A549 (cell line): ENCODE results near the gene KMO.

Experiments used
- CBX8 ChIP-seq: fragments of 200-600 bp; sonication (generic); IDR thresholded peaks from 2 replicates; pipeline ENCODE4 v1.6.1; 2016
- CEBPB ChIP-seq, 2 experiments: fragments of >200 bp in 1 of 2; sonication (Bioruptor Twin) in 1 of 2; formaldehyde crosslinking in 1 of 2; IDR thresholded peaks; 2 replicates each; pipeline ENCODE4 v1.6.1; 2012 to 2016
- CHD2 ChIP-seq: fragments of 150-350 bp; IDR thresholded peaks from 2 replicates; pipeline ENCODE4 v1.6.1; 2014; ENCODE audit warnings: low read length; ENCODE audit not compliant: partially characterized antibody
- CTCF ChIP-seq: fragments of >200 bp; sonication (Bioruptor Twin); formaldehyde crosslinking; IDR thresholded peaks from 3 replicates; pipeline ENCODE4 v1.5.1; 2016
- HDAC2 ChIP-seq: fragments of 200-600 bp; sonication (generic); IDR thresholded peaks from 2 replicates; pipeline ENCODE4 v1.6.1; 2016
- MAX ChIP-seq: IDR thresholded peaks from 2 replicates; pipeline ENCODE4 v1.6.1; 2012
- NR3C1 ChIP-seq: fragments of >200 bp; sonication (Bioruptor Twin); formaldehyde crosslinking; IDR thresholded peaks from 3 replicates; pipeline ENCODE4 v1.6.1; 2017
- POLR2A ChIP-seq: IDR thresholded peaks from 2 replicates; pipeline ENCODE4 v1.6.1; 2012; ENCODE audit warnings: mild to moderate bottlenecking, low read length
- SMC3 ChIP-seq: fragments of >200 bp; sonication (Bioruptor Twin); formaldehyde crosslinking; IDR thresholded peaks from 3 replicates; pipeline ENCODE4 v1.6.1; 2018; ENCODE audit warnings: inconsistent platforms
- USF2 ChIP-seq: fragments of 450-650 bp; IDR thresholded peaks from 2 replicates; pipeline ENCODE4 v1.6.1; 2014; ENCODE audit warnings: antibody characterized with exemption

- TF ChIP-seq MAX, result no peak
- TF ChIP-seq POLR2A, result no peak
- no peak for TF ChIP-seq CTCF
- no peak for TF ChIP-seq NR3C1
- no peak for TF ChIP-seq CEBPB (IDR thresholded peaks at IDR 0.05)
- TF ChIP-seq SMC3, result no peak
- TF ChIP-seq USF2, result no peak
- TF ChIP-seq CBX8, result no peak
- no peak for TF ChIP-seq HDAC2
- TF ChIP-seq CHD2, result no peak
These were observed 59.6 kb downstream of the KMO start for GRCh38 chr1:241591736-241592135.
